Left kidney (tissue), 1 donor: ENCODE data around the gene JOSD2. TPM values are rescaled to one million over a fixed set of nuclear protein-coding genes. Genes with fewer than 3 reads are reported as not detected.

Source experiments
- polyA plus RNA-seq: library from polyadenylated mRNA; unstranded; fragments of 120-200 nt; gene quantifications from one replicate; pipeline ENCODE4 v1.2.1, GENCODE V29; 2013; ENCODE audit not compliant: insufficient read length

Gene JOSD2
- polyA plus RNA-seq, 1 donor: 9.0 TPM

Other genes with a start within 250 kb of the JOSD2 start
- gene KCNC3, start 181.8 kb downstream of the JOSD2 start, polyA plus RNA-seq: 55.2 TPM
- gene NAPSA, start 145.6 kb downstream of the JOSD2 start, polyA plus RNA-seq: 9.6 TPM
- 32.1 TPM for gene NR1H2, start 134.7 kb downstream of the JOSD2 start, polyA plus RNA-seq
- 28.0 TPM for gene POLD1, start 126.8 kb downstream of the JOSD2 start, polyA plus RNA-seq
- gene SPIB, start 92.3 kb downstream of the JOSD2 start, polyA plus RNA-seq: 1.00 TPM
- 1.5 TPM for gene MYBPC2, start 78.3 kb downstream of the JOSD2 start, polyA plus RNA-seq
- gene EMC10, start 34.7 kb downstream of the JOSD2 start, polyA plus RNA-seq: 86.1 TPM
- gene GARIN5A, start 34.3 kb downstream of the JOSD2 start, polyA plus RNA-seq: 5.5 TPM
- gene ASPDH, start 2.7 kb upstream of the JOSD2 start, polyA plus RNA-seq: 8.6 TPM
- gene LRRC4B, start 57.2 kb upstream of the JOSD2 start, polyA plus RNA-seq: 14.2 TPM
- 1.2 TPM for gene SYT3, start 128.7 kb upstream of the JOSD2 start, polyA plus RNA-seq
- 1.00 TPM for gene C19orf81, start 138.3 kb upstream of the JOSD2 start, polyA plus RNA-seq
- 4.8 TPM for gene SHANK1, start 208.6 kb upstream of the JOSD2 start, polyA plus RNA-seq
- gene CLEC11A, start 212.2 kb upstream of the JOSD2 start, polyA plus RNA-seq: 22.3 TPM